ENCODE data around the gene HCAR1.
A peak's percentile ranks its signal among the peaks of the same experiment; 100 is the strongest.
"Not testable (repeated sequence)": the region's sequence is repeated elsewhere in the genome, so short reads cannot be mapped to it uniquely, and the experiment has no call there.

HCAR1 gene

DNA sequence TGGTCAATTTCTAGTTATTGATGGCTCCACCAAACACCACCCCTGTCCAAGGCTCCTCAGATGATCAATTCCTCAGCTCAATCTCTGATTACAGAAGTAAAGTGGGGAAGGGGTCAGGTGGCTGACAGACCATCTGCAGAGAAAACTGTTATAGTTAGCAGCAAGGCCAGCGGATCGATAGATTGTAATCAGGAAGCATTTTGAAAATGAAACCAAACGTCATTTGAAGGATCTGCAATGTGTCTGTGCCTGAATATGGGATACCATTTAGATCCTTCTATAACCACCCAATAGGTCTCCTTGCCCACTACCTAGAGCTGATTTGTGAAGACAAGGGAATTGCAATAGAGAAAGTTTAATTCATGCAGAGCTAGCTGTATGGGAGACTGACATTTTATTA is 39.1 kb downstream of the HCAR1 start:
- no peak overlapping the region for H3K27ac ChIP-seq
- POLR2A ChIA-PET (ENCODE audit: low non-redundant PET): no interaction called here
- no peak for DNase-seq (ENCODE audit: low spot score)
- TF ChIP-seq, protein P1, sequence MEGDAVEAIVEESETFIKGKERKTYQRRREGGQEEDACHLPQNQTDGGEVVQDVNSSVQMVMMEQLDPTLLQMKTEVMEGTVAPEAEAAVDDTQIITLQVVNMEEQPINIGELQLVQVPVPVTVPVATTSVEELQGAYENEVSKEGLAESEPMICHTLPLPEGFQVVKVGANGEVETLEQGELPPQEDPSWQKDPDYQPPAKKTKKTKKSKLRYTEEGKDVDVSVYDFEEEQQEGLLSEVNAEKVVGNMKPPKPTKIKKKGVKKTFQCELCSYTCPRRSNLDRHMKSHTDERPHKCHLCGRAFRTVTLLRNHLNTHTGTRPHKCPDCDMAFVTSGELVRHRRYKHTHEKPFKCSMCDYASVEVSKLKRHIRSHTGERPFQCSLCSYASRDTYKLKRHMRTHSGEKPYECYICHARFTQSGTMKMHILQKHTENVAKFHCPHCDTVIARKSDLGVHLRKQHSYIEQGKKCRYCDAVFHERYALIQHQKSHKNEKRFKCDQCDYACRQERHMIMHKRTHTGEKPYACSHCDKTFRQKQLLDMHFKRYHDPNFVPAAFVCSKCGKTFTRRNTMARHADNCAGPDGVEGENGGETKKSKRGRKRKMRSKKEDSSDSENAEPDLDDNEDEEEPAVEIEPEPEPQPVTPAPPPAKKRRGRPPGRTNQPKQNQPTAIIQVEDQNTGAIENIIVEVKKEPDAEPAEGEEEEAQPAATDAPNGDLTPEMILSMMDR (conservative IDR thresholded peaks at IDR 0.05; ENCODE audit: low read depth): no peak
- CTCF ChIA-PET: no interaction called here

DNA sequence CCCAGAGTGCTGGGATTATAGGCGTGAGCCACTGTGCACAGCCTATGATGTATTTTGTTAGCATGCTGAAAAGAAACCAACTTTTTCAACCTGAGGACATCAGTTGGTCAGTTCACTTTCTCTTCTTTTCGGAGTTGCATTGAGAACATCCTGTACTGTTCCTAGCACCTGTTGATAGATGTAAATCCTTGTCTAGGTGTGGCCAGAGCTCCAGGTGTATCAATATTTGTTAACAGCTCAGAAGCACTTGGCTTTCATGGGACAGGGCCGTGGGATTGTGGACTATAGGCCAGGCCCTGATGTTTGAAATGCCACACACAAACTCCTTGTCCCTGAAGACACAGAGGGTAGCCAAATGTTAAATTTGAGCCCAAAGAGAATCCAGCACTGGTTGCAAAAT is 42.4 kb downstream of the HCAR1 start:
- CTCF ChIA-PET: interaction anchor here (0.6 kb wide), 1 partner anchor 232 kb away, joined by 3 read pairs; no protein-coding TSS in a partner anchor
- no peak for DNase-seq (ENCODE audit: low spot score)
- no peak overlapping the region for H3K27ac ChIP-seq
- TF ChIP-seq, protein P1 (conservative IDR thresholded peaks at IDR 0.05; ENCODE audit: low read depth): no peak
- POLR2A ChIA-PET (ENCODE audit: low non-redundant PET): no interaction called here

DNA sequence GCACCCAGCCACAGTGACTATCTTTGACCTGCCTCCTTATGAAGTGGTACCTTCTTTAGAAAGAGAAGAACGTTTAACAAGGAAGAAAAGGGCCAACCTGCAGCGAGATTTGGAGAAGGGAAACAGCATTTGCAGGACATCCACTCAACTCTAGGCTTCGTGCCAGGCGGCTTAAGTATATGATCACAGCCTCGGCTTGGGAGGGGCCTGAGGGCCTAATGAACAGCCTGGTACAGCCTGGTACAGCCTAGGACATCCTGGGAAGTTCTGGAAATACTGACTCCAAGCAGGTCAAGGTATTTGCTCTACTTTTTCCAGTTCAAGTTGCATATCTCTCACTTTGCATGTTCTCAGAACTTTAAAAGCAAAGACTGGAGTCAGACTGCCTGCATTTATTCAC is 43.6 kb downstream of the HCAR1 start:
- CTCF ChIA-PET: no interaction called here
- H3K27ac ChIP-seq: peak overlapping the region; percentile 19; the same call in 1 of the 2 replicates
- TF ChIP-seq, protein P1 (conservative IDR thresholded peaks at IDR 0.05; ENCODE audit: low read depth): no peak
- POLR2A ChIA-PET (ENCODE audit: low non-redundant PET): no interaction called here
- no peak for DNase-seq (ENCODE audit: low spot score)

DNA sequence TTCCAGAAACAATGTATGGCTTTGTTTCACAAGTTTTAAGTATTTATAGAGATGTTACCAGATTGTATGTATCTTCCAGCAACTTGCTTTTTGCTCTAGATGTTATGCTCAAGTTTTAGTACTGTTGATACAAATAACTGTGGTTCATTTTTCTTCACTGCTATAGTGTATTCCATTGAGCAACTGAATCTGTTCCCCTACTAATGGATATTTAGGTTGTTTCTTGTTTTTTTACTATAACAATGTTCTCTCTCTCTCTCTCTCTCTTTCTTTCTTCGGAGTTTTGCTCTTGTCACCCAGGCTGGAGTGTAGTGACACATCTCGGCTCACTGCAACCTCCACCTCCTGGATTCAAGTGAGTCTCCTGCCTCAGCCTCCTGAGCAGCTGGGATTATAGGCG is 44.1 kb downstream of the HCAR1 start:
- CTCF ChIA-PET: interaction anchor here (0.6 kb wide), 1 partner anchor 22 kb away, joined by 3 read pairs; no protein-coding TSS in a partner anchor
- TF ChIP-seq, protein P1 (conservative IDR thresholded peaks at IDR 0.05; ENCODE audit: low read depth): no peak
- peak overlapping the region; percentile 19; the same call in 1 of the 2 replicates for H3K27ac ChIP-seq
- POLR2A ChIA-PET (ENCODE audit: low non-redundant PET): no interaction called here
- no peak for DNase-seq (ENCODE audit: low spot score)

DNA sequence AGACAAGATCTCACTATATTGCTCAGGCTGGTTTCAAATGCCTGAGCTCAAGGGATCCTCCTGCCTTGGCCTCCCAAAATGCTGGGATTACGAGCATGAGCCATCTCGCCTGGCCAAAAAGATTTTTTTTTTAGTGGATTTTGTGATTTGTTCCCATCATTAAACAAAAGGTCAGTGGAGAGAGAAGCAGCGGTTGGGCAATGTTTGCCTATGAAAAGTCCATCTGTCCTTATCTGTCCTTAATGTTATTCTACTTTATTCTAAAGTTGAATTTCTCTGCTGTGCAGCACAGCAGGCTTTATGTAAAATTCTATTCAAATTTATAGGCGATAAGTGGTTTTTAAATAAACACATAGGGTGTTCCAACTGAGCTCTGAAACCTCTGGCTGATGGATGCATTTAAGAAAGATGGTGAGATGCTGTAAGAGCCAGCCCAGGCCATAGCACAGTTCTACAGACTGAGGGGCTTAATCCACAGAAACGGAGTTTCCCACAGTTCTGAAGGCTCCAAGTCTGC is 46.3 kb downstream of the HCAR1 start:
- CTCF ChIA-PET: interaction anchor here (0.6 to 0.7 kb wide), 2 partner anchors 46 to 51 kb away, joined by 3 read pairs; no protein-coding TSS in a partner anchor
- DNase-seq (ENCODE audit: low spot score): no peak
- H3K27ac ChIP-seq: no peak overlapping the region
- POLR2A ChIA-PET (ENCODE audit: low non-redundant PET): no interaction called here
- TF ChIP-seq, protein P1 (conservative IDR thresholded peaks at IDR 0.05; ENCODE audit: low read depth): no peak

DNA sequence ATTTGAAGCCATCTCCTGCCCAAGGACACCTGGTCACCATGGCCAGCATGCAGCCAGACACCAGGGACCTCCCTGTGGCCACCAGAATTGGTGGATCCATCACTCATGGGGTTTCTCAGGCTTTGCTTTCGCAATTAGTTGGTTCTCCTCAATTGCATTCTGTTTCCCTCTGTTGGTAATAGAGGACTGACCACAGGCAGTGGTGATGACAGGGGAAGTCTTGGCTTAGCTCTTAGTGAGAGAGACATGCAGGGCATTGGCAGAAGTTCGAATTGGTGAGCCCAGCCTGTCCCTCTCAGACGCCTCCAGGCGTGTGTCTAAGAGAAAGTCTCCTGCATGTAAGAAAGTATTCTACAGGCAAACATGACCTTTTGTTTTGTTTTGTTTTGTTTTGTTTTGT is 48.8 kb downstream of the HCAR1 start:
- ChIA-PET POLR2A (ENCODE audit: low non-redundant PET) (interaction anchor here (0.6 kb wide), 1 partner anchor 542 kb away, joined by 3 read pairs; no protein-coding TSS in a partner anchor), CTCF (no interaction called here)
- no peak for DNase-seq (ENCODE audit: low spot score)
- TF ChIP-seq, protein P1 (conservative IDR thresholded peaks at IDR 0.05; ENCODE audit: low read depth): no peak
- H3K27ac ChIP-seq: no peak overlapping the region

DNA sequence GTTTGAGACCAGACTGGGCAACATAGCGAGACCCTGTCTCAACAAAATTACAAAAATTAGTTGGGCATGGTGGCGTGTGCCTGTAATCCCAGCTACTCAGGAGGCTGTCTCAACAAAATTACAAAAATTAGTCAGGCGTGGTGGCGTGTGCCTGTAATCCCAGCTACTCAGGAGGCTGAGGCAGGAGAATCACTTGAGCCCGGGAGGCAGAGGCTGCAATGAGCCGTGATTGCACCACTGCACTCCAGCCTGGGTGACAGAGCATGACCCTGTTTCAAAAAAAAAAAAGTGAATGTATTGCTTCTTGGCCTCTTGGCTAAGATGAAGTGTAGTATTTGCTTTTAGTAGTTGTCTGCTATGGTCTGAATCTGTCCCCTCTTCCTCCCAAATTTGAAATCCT is 49.7 kb downstream of the HCAR1 start:
- DNase-seq (ENCODE audit: low spot score); POLR2A ChIA-PET (ENCODE audit: low non-redundant PET); H3K27ac ChIP-seq; CTCF ChIA-PET: not testable (repeated sequence)

DNA sequence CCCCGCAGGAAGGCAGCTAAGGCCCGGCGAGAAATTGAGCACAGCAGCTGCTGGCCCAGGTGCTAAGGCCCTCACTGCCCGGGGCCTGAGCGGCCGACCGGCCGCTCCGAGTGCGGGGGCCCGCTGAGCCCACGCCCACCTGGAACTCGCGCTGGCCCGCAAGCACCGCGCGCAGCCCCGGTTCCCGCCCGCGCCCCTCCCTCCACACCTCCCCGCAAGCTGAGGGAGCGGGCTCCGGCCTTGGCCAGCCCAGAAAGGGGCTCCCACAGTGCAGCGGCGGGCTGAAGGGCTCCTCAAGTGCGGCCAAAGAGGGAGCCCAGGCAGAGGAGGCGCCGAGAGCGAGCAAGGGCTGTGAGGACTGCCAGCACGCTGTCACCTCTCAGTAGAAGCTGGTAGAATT is 53.9 kb downstream of the HCAR1 start:
- DNase-seq (ENCODE audit: low spot score); CTCF ChIA-PET; POLR2A ChIA-PET (ENCODE audit: low non-redundant PET); H3K27ac ChIP-seq: not testable (repeated sequence)

Data from RWPE1 (cell line).